Gastroesophageal sphincter (tissue), 4 donors: ENCODE measurements around the gene GPRC5D. TPM values are rescaled to one million over a fixed set of nuclear protein-coding genes. Genes with fewer than 3 reads are reported as not detected.

Experiments
- ATAC-seq: fragments of 150-250 bp; one replicate; pipeline ENCODE4 v1.9.1; 2016; ENCODE audit warnings: mild to moderate bottlenecking, moderate library complexity
- H3K27ac ChIP-seq, 4 donors: fragments of 200-600 bp; sonication (generic) in 3 of 4; 1 replicate in 3 of 4; 2 replicates in 1 of 4; pipeline ENCODE4 v1.5.1; 2016 to 2019
- H3K27me3 ChIP-seq: fragments of 200-600 bp; sonication (generic); one replicate; pipeline ENCODE4 v1.5.1; 2019
- H3K36me3 ChIP-seq, 2 donors: fragments of 200-600 bp; sonication (generic); one replicate each; pipeline ENCODE4 v1.5.1; 2019; ENCODE audit warnings: control low read depth in 1 of 2
- H3K4me1 ChIP-seq, 3 donors: fragments of 200-600 bp; sonication (generic); 1 replicate in 2 of 3; 2 replicates in 1 of 3; pipeline ENCODE4 v1.5.1; 2016 to 2019; ENCODE audit warnings: control low read depth in 2 of 3
- H3K4me3 ChIP-seq, 2 donors: fragments of 200-600 bp; sonication (generic); one replicate each; pipeline ENCODE4 v1.5.1; 2019; ENCODE audit warnings: mild to moderate bottlenecking in 1 of 2, moderate library complexity in 1 of 2
- H3K9me3 ChIP-seq, 3 donors: fragments of 200-600 bp; sonication (generic); one replicate each; pipeline ENCODE4 v1.5.1; 2017 to 2019; ENCODE audit warnings: control low read depth in 2 of 3
- CTCF ChIP-seq, 4 experiments: fragments of 200-600 bp in 2 of 4; fragments of 450-650 bp in 2 of 4; sonication (generic) in 1 of 4; IDR thresholded peaks; one replicate each; pipeline ENCODE4 v1.5.1; 2017 to 2019; ENCODE audit warnings: antibody characterized with exemption in 4 of 4, mild to moderate bottlenecking in 2 of 4, moderate library complexity in 2 of 4
- EP300 ChIP-seq: sonication (generic); formaldehyde crosslinking; IDR thresholded peaks from one replicate; pipeline ENCODE4 v1.6.1; 2017; ENCODE audit warnings: antibody characterized with exemption, mild to moderate bottlenecking
- POLR2A ChIP-seq, 2 donors: fragments of 450-650 bp; IDR thresholded peaks; one replicate each; pipeline ENCODE4 v1.6.1; 2017; ENCODE audit warnings: antibody characterized with exemption in 2 of 2, mild to moderate bottlenecking in 2 of 2, moderate library complexity in 1 of 2
- POLR2AphosphoS5 ChIP-seq: sonication (generic); formaldehyde crosslinking; IDR thresholded peaks from one replicate; pipeline ENCODE4 v1.6.1; 2017; ENCODE audit warnings: antibody characterized with exemption
- WGBS, 2 donors: methylation state at CpG; one replicate each; pipeline ENCODE4 v1.1.5; 2018; ENCODE audit warnings: low coverage in 1 of 2; 5-methylcytosine and 5-hydroxymethylcytosine counted together
- total RNA-seq, 4 donors: library from RNA; depleted of rRNA; stranded (reverse); fragments of >200 nt; gene quantifications; one replicate each; pipeline ENCODE4 v1.1.0, GENCODE V29; 2016

The GPRC5D gene
- total RNA-seq, 4 donors from 2014 or later, result not detected

GRCh38 chr12:12936983-12937491 lies 14.9 kb downstream of the GPRC5D start:
- WGBS, 2 donors, result 93 to 98% methylated on average over 2 to 6 of the region's 11 CpGs
- H3K4me1 ChIP-seq, result no peaks in the 10 kb centered on the region

GRCh38 chr12:12934556-12934955 lies 17.4 kb downstream of the GPRC5D start:
- no peaks in the 10 kb centered on the region for H3K36me3 ChIP-seq
- no peak overlapping the region for H3K4me3 ChIP-seq
- H3K27me3 ChIP-seq, result no peaks in the 10 kb centered on the region
- H3K27ac ChIP-seq, result no peak overlapping the region
- ATAC-seq, result no peak
- TF ChIP-seq EP300, result no peak
- TF ChIP-seq CTCF (IDR thresholded peaks at IDR 0.05), result no peak
- no peak for TF ChIP-seq POLR2A (IDR thresholded peaks at IDR 0.05)
- no peak for TF ChIP-seq POLR2AphosphoS5
- 39 to 53% methylated on average over 8 of the region's 8 CpGs for WGBS, 2 donors
- no peaks in the 10 kb centered on the region for H3K4me1 ChIP-seq
- no peaks in the 10 kb centered on the region for H3K9me3 ChIP-seq

More at GRCh38 chr12:12936983-12937491, 14.9 kb downstream of the GPRC5D start:
- Histone ChIP-seq H3K27me3 (no peaks in the 10 kb centered on the region), H3K27ac (no peak overlapping the region), H3K9me3 (no peaks in the 10 kb centered on the region), H3K4me3 (no peak overlapping the region), H3K36me3 (no peaks in the 10 kb centered on the region)
- ATAC-seq, result no peak
- TF ChIP-seq EP300 (no peak), CTCF (IDR thresholded peaks at IDR 0.05) (no peak), POLR2AphosphoS5 (no peak), POLR2A (IDR thresholded peaks at IDR 0.05) (no peak)

GRCh38 chr12:12933742-12934141 lies 18.2 kb downstream of the GPRC5D start:
- H3K27ac ChIP-seq, result no peak overlapping the region
- H3K36me3 ChIP-seq, result no peaks in the 10 kb centered on the region
- no peak overlapping the region for H3K4me3 ChIP-seq
- no peaks in the 10 kb centered on the region for H3K27me3 ChIP-seq
- ATAC-seq, result no peak
- TF ChIP-seq POLR2AphosphoS5 (no peak), EP300 (no peak), CTCF (IDR thresholded peaks at IDR 0.05) (no peak)
- 89% methylated on average over 4 of the region's 4 CpGs for WGBS, 2 donors
- H3K9me3 ChIP-seq, result no peaks in the 10 kb centered on the region
- H3K4me1 ChIP-seq, result no peaks in the 10 kb centered on the region

GRCh38 chr12:12930633-12931219 lies 21.2 kb downstream of the GPRC5D start:
- Histone ChIP-seq H3K4me3 (no peak overlapping the region), H3K36me3 (no peaks in the 10 kb centered on the region), H3K4me1 (no peaks in the 10 kb centered on the region), H3K27ac (no peak overlapping the region), H3K27me3 (no peaks in the 10 kb centered on the region), H3K9me3 (no peaks in the 10 kb centered on the region)
- ATAC-seq, result no peak
- no peak for TF ChIP-seq CTCF (IDR thresholded peaks at IDR 0.05)
- 96 to 100% methylated on average over 1 to 2 of the region's 2 CpGs for WGBS, 2 donors

GRCh38 chr12:12929696-12930095 lies 22.3 kb downstream of the GPRC5D start:
- no peaks in the 10 kb centered on the region for H3K4me1 ChIP-seq
- H3K9me3 ChIP-seq, result no peaks in the 10 kb centered on the region
- no peaks in the 10 kb centered on the region for H3K36me3 ChIP-seq
- TF ChIP-seq POLR2A (IDR thresholded peaks at IDR 0.05) (no peak), EP300 (no peak), CTCF (IDR thresholded peaks at IDR 0.05) (no peak), POLR2AphosphoS5 (no peak)
- no peak for ATAC-seq
- no peaks in the 10 kb centered on the region for H3K27me3 ChIP-seq
- no peak overlapping the region for H3K4me3 ChIP-seq
- no peak overlapping the region for H3K27ac ChIP-seq
- 90 to 97% methylated on average over 5 of the region's 6 CpGs for WGBS, 2 donors
